ENCODE data around the gene JPH2. TPM values are rescaled to one million over a fixed set of nuclear protein-coding genes. Genes with fewer than 3 reads are reported as not detected.

Gene JPH2
- total and polyA plus RNA-seq, 10 of the 15 experiments (the other 5 are each of a cell fraction or from before 2014, with no cell fraction given), result 0.16 TPM; not detected in 9

GRCh38 chr20:44154521-44155001, 32.4 kb downstream of the JPH2 start:
- ChIA-PET CTCF (interaction anchor here (0.9 kb wide), 1 partner anchor 35 kb away, joined by 3 read pairs; no protein-coding TSS in a partner anchor), SMC1A (ENCODE audit: uncharacterized antibody, unreplicated experiment) (interaction anchor here (0.9 to 1.6 kb wide), 2 partner anchors 13 to 35 kb away, joined by 3 to 4 read pairs; no protein-coding TSS in a partner anchor), RAD21 (ENCODE audit: unreplicated experiment) (no interaction called here), POLR2A (no interaction called here)
- no peaks in the 10 kb centered on the region for H4K20me1 ChIP-seq (ENCODE audit: control insufficient read depth, insufficient read depth)
- no peak overlapping the region for H3K9ac ChIP-seq (ENCODE audit: control insufficient read depth, insufficient read depth, low read length)
- DNase-seq (ENCODE audit: low read depth, low spot score) (no peak), ATAC-seq (no peak), FAIRE-seq (no peak)
- 19% methylated on average over 7 of the region's 7 CpGs for WGBS (ENCODE audit: insufficient coverage, insufficient replicate concordance, low lambda C conversion rate, missing lambda C conversion rate)
- H3K9me3 ChIP-seq (replicated peaks; ENCODE audit: control insufficient read depth, insufficient read depth, low read length), result no peaks in the 10 kb centered on the region
- H3K36me3 ChIP-seq (ENCODE audit: control insufficient read depth in 2 of 2, insufficient read depth in 2 of 2, low read length in 1 of 2), result no peaks in the 10 kb centered on the region
- no peak overlapping the region for H2AFZ ChIP-seq (ENCODE audit: control insufficient read depth, low read depth, low read length)
- no peaks in the 10 kb centered on the region for H3K4me1 ChIP-seq (ENCODE audit: control insufficient read depth, insufficient read depth, low read length)
- no peak overlapping the region for H3K4me3 ChIP-seq
- in situ Hi-C loops (cut with MboI), result no loop called here
- no peak overlapping the region for H3K4me2 ChIP-seq (ENCODE audit: control insufficient read depth, insufficient read depth)
- no peak overlapping the region for H3K27ac ChIP-seq (ENCODE audit: control insufficient read depth, insufficient read depth)
- BruUV-seq (replicated peaks), result no TSS peak
- intact Hi-C loops (cut with micrococcal nuclease; ENCODE audit: unreplicated experiment), result no loop called here
- H3K79me2 ChIP-seq (ENCODE audit: control insufficient read depth, insufficient read depth, low read length), result no peaks in the 10 kb centered on the region
- H3K27me3 ChIP-seq (replicated peaks in 1 of 2; ENCODE audit: control insufficient read depth in 2 of 2, insufficient read depth in 2 of 2, low read length in 1 of 2), result peaks cover 0 to 3% of the 10 kb centered on the region in 2 experiments; a peak in 1 of 4 replicates
- TF ChIP-seq CBX3 (IDR thresholded peaks at IDR 0.05; ENCODE audit: borderline replicate concordance, low read depth), result no peak
- TF ChIP-seq KAT2A (conservative IDR thresholded peaks at IDR 0.05; ENCODE audit: control insufficient read depth, low read depth, low read length), result no peak
- TF ChIP-seq MYB (IDR thresholded peaks at IDR 0.05; ENCODE audit: borderline replicate concordance, low read depth, low read length), result no peak
- no peak for TF ChIP-seq ESRRA (IDR thresholded peaks at IDR 0.05; ENCODE audit: low read length)
- TF ChIP-seq PRDM15 (CRISPR knock-in tag; IDR thresholded peaks at IDR 0.05), result no peak
- no peak for TF ChIP-seq GATAD2B (conservative IDR thresholded peaks at IDR 0.05; ENCODE audit: low read depth)
- no peak for TF ChIP-seq FOS (IDR thresholded peaks at IDR 0.05; ENCODE audit: borderline replicate concordance, extremely low read depth, insufficient read length)
- TF ChIP-seq JUNB (IDR thresholded peaks at IDR 0.05), result no peak
- TF ChIP-seq HDAC2 (IDR thresholded peaks at IDR 0.05), result no peak
- no peak for TF ChIP-seq CREB1 (IDR thresholded peaks at IDR 0.05; ENCODE audit: low read depth)
- no peak for TF ChIP-seq NFIC (IDR thresholded peaks at IDR 0.05; ENCODE audit: low read depth, low read length)
- TF ChIP-seq DPF2 (IDR thresholded peaks at IDR 0.05), result no peak
- TF ChIP-seq, protein P1, sequence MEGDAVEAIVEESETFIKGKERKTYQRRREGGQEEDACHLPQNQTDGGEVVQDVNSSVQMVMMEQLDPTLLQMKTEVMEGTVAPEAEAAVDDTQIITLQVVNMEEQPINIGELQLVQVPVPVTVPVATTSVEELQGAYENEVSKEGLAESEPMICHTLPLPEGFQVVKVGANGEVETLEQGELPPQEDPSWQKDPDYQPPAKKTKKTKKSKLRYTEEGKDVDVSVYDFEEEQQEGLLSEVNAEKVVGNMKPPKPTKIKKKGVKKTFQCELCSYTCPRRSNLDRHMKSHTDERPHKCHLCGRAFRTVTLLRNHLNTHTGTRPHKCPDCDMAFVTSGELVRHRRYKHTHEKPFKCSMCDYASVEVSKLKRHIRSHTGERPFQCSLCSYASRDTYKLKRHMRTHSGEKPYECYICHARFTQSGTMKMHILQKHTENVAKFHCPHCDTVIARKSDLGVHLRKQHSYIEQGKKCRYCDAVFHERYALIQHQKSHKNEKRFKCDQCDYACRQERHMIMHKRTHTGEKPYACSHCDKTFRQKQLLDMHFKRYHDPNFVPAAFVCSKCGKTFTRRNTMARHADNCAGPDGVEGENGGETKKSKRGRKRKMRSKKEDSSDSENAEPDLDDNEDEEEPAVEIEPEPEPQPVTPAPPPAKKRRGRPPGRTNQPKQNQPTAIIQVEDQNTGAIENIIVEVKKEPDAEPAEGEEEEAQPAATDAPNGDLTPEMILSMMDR (IDR thresholded peaks at IDR 0.05 in 2 of 3, conservative IDR thresholded peaks at IDR 0.05 in 1 of 3; ENCODE audit: control insufficient read depth in 2 of 3, extremely low read depth in 1 of 3, insufficient read depth in 1 of 3, low read depth in 3 of 3, low read length in 3 of 3), result no peak
- TF ChIP-seq ZNF687 (IDR thresholded peaks at IDR 0.05), result no peak
- no peak for TF ChIP-seq ZNF384 (IDR thresholded peaks at IDR 0.05; ENCODE audit: borderline replicate concordance, low read depth, low read length)
- no peak for TF ChIP-seq TAF1 (IDR thresholded peaks at IDR 0.05; ENCODE audit: borderline replicate concordance, low read depth, low read length)

Data from GM12878 (cell line).